HL-60 (cell line): ENCODE measurements around the gene HCN4.

Experiments used
- DNase-seq, 2 experiments: peaks; one replicate each; pipeline ENCODE4 v3.0.0-alpha.2; 2010 to 2020; ENCODE audit warnings: low read depth in 1 of 2, low spot score in 1 of 2
- H3K27ac ChIP-seq: fragments of 250-450 bp; sonication (Bioruptor Pico); replicated peaks from 2 replicates; pipeline ENCODE4 v1.5.1; 2020; ENCODE audit warnings: mild to moderate bottlenecking, moderate library complexity
- H3K27me3 ChIP-seq: fragments of 250-450 bp; sonication (Bioruptor Pico); 2 replicates; pipeline ENCODE4 v1.5.1; 2021; ENCODE audit warnings: mild to moderate bottlenecking, moderate library complexity; ENCODE audit not compliant: insufficient read depth, poor library complexity, severe bottlenecking
- H3K4me3 ChIP-seq: replicated peaks from 2 replicates; pipeline ENCODE4 v1.5.1; 2011; ENCODE audit warnings: mild to moderate bottlenecking, control low read depth, low read length; ENCODE audit not compliant: insufficient read depth
- GABPA ChIP-seq: IDR thresholded peaks from 2 replicates; pipeline ENCODE4 v1.6.1; 2012; ENCODE audit warnings: low read depth
- POLR2AphosphoS5 ChIP-seq: IDR thresholded peaks from 2 replicates; pipeline ENCODE4 v1.6.1; 2012; ENCODE audit warnings: low read depth
- SPI1 ChIP-seq: IDR thresholded peaks from 2 replicates; pipeline ENCODE4 v1.6.1; 2012; ENCODE audit warnings: low read depth, mild to moderate bottlenecking, borderline replicate concordance
- TF ChIP-seq, protein P1 (sequence below): IDR thresholded peaks from one replicate; pipeline ENCODE4 v1.5.1; 2011; ENCODE audit warnings: low read length, control low read depth, inconsistent platforms; ENCODE audit not compliant: insufficient read depth
- TF ChIP-seq, protein P2 (sequence below): IDR thresholded peaks from 2 replicates; pipeline ENCODE4 v1.6.1; 2012; ENCODE audit warnings: low read depth; ENCODE audit not compliant: insufficient replicate concordance

HCN4 gene

DNA sequence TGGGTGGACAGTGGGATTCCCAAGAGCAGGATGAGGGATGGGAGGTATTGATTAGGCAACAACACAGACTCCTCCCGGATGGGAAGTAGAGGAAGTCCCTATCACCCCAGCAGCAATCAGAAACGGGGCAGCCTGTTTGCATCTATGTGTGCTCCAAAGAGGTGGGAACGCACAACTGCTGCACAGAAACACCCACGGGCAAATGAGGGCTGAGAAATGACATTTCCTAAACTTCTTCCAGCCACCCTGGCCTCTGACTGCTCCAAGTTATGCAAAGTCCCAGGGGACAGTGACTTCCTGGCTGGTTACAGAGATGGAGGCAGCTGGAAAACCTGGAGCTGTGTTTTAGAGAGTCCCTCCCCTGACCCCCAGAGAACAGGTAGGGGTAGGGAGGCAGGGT lies 42.6 kb downstream of the HCN4 start:
- Histone ChIP-seq H3K27ac (no peak overlapping the region), H3K27me3 (no peaks in the 10 kb centered on the region), H3K4me3 (no peak overlapping the region)
- no peak for DNase-seq
- no peak for TF ChIP-seq POLR2AphosphoS5
- TF ChIP-seq, protein P1, sequence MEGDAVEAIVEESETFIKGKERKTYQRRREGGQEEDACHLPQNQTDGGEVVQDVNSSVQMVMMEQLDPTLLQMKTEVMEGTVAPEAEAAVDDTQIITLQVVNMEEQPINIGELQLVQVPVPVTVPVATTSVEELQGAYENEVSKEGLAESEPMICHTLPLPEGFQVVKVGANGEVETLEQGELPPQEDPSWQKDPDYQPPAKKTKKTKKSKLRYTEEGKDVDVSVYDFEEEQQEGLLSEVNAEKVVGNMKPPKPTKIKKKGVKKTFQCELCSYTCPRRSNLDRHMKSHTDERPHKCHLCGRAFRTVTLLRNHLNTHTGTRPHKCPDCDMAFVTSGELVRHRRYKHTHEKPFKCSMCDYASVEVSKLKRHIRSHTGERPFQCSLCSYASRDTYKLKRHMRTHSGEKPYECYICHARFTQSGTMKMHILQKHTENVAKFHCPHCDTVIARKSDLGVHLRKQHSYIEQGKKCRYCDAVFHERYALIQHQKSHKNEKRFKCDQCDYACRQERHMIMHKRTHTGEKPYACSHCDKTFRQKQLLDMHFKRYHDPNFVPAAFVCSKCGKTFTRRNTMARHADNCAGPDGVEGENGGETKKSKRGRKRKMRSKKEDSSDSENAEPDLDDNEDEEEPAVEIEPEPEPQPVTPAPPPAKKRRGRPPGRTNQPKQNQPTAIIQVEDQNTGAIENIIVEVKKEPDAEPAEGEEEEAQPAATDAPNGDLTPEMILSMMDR: no peak
- TF ChIP-seq, protein P2, sequence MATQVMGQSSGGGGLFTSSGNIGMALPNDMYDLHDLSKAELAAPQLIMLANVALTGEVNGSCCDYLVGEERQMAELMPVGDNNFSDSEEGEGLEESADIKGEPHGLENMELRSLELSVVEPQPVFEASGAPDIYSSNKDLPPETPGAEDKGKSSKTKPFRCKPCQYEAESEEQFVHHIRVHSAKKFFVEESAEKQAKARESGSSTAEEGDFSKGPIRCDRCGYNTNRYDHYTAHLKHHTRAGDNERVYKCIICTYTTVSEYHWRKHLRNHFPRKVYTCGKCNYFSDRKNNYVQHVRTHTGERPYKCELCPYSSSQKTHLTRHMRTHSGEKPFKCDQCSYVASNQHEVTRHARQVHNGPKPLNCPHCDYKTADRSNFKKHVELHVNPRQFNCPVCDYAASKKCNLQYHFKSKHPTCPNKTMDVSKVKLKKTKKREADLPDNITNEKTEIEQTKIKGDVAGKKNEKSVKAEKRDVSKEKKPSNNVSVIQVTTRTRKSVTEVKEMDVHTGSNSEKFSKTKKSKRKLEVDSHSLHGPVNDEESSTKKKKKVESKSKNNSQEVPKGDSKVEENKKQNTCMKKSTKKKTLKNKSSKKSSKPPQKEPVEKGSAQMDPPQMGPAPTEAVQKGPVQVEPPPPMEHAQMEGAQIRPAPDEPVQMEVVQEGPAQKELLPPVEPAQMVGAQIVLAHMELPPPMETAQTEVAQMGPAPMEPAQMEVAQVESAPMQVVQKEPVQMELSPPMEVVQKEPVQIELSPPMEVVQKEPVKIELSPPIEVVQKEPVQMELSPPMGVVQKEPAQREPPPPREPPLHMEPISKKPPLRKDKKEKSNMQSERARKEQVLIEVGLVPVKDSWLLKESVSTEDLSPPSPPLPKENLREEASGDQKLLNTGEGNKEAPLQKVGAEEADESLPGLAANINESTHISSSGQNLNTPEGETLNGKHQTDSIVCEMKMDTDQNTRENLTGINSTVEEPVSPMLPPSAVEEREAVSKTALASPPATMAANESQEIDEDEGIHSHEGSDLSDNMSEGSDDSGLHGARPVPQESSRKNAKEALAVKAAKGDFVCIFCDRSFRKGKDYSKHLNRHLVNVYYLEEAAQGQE: no peak
- no peak for TF ChIP-seq GABPA
- TF ChIP-seq SPI1: no peak

DNA sequence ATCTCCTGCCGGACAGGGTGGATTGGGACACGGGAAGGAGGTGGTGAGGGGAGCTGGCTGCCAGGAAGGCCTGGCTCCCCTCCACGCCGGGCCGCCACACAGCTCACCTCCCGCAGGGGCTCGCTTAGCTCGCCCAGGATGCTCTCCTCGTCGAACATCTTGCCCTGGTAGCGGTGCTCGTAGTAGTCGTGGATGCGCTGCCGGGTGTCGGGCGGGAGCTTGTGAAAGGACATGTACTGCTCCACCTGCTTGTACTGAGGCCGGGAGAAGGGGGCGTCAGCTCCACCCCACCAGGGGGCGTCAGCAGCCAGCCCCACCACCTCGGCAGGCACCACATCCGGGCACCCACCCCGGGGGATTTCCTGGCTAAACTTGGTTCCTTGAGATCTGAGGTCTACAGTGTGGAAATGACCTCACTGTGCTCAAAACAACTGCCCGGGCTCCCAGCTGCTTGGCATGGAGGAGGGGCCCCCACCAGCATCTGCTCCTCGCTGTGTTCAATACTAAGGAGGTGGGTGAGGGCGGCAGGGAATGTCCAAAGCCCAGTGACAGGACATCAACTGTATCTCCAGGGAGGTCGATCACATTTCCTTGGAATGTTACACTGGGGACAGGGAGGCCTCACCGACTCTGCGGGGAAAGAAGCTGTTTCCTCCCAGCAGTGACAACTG lies 43.4 kb downstream of the HCN4 start:
- H3K4me3 ChIP-seq: no peak overlapping the region
- DNase-seq: no peak
- no peaks in the 10 kb centered on the region for H3K27me3 ChIP-seq
- no peak overlapping the region for H3K27ac ChIP-seq
- TF ChIP-seq POLR2AphosphoS5: no peak
- TF ChIP-seq, protein P2: no peak
- no peak for TF ChIP-seq GABPA
- TF ChIP-seq, protein P1: no peak

DNA sequence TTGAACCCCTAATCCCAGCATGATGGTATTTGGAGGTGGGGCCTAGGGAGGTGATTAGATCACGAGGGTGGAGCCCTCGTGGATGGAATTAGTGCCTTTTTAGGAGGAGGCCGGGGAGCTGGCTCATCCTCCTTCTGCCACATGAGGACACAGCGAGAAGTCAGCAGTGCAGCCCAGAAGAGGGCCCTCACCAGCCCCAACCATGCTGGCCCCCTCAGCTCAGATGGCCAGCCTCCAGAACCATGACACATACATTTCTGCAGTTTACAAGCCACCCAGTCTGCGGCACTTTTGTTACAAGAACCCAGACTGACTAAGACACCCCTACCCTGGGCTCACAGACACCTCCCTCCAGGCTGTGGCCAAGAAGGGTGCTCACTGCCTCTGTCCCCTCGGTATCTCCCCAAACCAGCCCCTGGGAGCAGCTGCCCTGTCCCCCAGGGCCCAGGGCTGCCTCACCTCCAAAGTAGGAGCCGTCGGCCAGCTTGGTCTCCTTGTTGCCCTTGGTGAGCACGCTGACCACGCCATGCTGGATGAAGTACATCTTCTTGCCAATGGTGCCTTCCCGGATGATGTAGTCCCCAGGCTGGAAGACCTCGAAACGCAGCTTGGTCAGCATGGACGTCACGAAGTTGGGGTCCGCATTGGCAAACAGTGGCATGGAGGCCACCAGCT lies 44.1 kb downstream of the HCN4 start:
- no peak overlapping the region for H3K27ac ChIP-seq
- H3K27me3 ChIP-seq: no peaks in the 10 kb centered on the region
- no peak for DNase-seq
- H3K4me3 ChIP-seq: no peak overlapping the region
- TF ChIP-seq SPI1 (no peak), GABPA (no peak), POLR2AphosphoS5 (no peak)
- TF ChIP-seq, protein P1: no peak
- TF ChIP-seq, protein P2: no peak
